GM10847 (cell line): ENCODE data around the gene POU2F1.

Experiments
- POLR2A ChIP-seq: IDR thresholded peaks from 2 replicates; pipeline ENCODE4 v1.6.1; 2011; ENCODE audit not compliant: insufficient read length; ENCODE audit errors: extremely low read depth

Gene POU2F1

GRCh38 chr1:167220537-167221125 lies at the start of gene POU2F1:
Gene POU2F1 (plus strand): TSS chr1:167220886. CDS start chr1:167220898, 12 bp downstream.
- no peak for TF ChIP-seq POLR2A

DNA sequence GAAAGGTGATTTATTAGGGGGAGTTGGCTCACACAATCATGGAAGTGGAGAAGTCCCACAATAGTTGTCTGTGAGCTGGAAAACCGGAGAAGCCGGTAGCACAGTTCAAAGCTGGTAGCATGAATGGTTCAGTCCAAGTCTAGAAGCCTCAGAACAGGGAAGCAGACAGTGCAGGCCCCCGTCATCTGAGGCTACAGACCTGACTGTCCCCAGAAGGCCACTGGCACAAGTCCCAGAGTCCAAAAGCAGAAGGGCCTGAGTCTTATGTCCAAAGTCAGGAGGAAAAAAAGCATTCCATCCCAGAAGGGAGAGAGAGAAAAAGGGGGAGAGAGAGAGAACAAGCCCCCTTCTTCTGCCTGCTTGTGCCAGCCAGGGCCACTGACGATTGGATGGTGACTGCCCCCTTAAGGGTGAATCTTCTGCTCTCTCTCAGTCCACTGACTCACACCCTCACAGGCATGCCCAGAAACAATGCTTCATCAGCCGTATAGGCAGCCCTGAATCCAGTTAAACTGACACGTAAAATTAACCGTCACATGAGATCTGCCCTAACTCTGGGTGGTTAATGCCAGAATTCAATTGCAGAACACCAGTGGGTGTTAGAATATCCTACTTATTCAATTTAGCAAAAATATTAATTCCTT lies 49.3 kb upstream of the POU2F1 start:
- TF ChIP-seq POLR2A, result no peak

DNA sequence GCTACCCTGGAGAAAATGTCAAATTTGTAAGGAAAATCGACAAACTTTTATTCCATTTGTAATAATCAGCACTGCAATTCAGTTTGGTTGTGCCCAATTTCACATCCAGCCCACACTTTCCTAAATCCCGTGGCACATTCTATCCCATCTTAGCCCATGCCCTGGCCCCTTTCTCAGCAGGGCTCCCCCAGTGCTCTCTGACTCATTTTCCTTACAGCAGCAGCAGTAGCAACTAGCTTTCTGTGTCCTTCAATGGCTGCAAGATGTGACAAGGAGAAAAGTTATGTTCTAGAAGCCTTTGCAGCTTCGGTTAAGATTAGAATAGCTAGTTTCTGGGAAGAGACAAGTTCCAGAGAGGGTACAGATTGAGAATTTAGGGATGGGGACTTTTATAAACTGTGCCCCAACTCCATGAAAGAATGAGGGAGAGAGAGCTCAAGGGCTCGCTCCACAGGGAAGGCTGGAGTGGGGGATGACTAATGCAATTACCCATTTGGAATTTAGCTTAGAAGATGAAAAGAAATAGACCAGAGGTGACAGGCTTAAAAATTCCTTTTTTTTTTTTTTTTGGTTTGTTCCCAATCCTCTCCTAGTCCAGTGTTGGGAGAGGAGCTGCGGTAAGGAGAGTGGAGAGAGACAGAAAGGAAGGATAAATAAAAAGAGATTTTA lies 47.0 kb upstream of the POU2F1 start:
- TF ChIP-seq POLR2A, result no peak

DNA sequence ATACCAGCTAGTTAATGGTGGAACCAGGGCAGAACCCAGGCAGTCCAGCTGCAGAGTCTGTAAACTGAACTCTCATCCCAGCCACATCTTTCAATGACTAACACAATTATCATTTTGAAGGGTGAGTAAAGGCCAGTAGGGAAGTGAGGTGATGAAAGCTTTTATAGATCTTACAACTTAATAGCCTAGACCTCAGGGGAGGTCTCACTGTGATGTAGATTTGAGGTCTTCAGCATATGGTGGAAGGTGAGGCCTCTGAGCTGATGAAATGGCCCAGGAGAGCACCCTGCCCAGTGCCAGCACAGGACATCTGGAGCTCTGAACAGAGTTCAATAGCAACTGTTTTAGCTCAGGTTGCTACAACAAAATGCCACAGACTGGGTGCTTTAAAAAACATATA lies 44.8 kb upstream of the POU2F1 start:
- no peak for TF ChIP-seq POLR2A

- TF ChIP-seq POLR2A, result no peak
Observed at GRCh38 chr1:167178831-167179230, 41.9 kb upstream of the POU2F1 start.

- TF ChIP-seq POLR2A, result no peak
Observed at GRCh38 chr1:167182571-167183320, 37.9 kb upstream of the POU2F1 start.

- TF ChIP-seq POLR2A, result no peak
Observed at GRCh38 chr1:167184081-167184480, 36.6 kb upstream of the POU2F1 start.

- TF ChIP-seq POLR2A, result no peak
Observed at GRCh38 chr1:167185062-167185461, 35.6 kb upstream of the POU2F1 start.

- TF ChIP-seq POLR2A, result no peak
Observed at GRCh38 chr1:167185974-167186657, 34.6 kb upstream of the POU2F1 start.

- TF ChIP-seq POLR2A, result no peak
Observed at GRCh38 chr1:167186771-167187170, 33.9 kb upstream of the POU2F1 start.

DNA sequence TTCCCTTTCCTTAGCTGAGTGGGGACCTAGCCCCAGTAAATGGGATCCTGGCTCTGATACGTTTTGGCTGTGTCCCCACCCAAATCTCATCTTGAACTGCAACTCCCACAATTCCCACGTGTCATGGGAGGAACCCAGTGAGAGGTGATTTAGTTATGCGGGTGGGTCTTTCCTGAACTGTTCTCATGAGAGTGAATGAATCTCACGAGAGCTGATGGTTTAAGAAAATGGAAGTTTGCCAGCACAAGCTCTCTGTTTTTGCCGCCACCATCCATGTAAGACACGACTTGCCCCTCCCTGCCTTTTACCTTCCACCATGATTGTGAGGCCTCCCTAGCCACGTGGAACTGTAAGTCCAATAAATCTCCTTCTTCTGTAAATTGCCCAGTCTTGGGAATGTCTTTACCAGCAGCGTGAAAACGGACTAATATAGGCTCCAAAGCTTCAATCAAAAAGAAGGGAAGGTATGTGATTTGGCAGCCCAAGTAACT lies 29.9 kb upstream of the POU2F1 start:
- no peak for TF ChIP-seq POLR2A

GRCh38 chr1:167191958-167192357 lies 28.7 kb upstream of the POU2F1 start:
- TF ChIP-seq POLR2A, result no peak

DNA sequence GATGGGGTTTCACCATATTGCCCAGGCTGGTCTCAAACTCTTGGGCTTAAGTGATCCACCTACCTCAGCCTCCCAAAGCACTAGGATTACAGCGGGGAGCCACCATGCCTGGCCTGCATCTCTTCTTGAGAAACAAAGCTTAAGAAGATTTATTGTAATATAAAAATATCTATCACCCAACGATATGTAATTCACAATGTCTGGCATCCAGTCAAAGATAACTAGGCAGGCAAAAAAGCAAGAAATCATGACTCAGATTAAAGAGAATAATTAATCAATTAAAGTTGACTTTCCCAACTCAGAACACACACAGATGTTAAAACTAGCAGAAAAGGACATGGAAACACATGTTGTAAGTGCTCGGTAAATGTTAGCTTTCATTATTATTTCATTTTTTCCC lies 26.5 kb upstream of the POU2F1 start:
- TF ChIP-seq POLR2A, result no peak

DNA sequence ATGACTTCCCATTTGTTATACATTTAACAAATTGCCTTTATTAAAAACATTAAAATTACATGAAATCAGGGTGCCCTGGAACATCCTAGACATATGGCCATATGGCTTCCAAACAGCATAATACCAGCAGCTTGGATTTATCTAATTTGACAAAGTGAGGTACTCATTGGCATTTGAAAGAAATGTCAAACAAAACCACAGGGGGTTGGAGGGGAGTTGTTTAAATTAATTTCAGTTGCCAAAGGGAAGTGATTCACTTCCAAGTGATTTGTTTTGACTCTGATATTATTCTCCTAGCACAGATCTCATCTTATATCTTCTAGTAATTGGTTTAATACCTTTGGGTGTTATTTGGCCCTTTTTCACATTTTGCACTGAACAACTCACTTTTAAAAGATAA lies 24.5 kb upstream of the POU2F1 start:
- TF ChIP-seq POLR2A, result no peak

DNA sequence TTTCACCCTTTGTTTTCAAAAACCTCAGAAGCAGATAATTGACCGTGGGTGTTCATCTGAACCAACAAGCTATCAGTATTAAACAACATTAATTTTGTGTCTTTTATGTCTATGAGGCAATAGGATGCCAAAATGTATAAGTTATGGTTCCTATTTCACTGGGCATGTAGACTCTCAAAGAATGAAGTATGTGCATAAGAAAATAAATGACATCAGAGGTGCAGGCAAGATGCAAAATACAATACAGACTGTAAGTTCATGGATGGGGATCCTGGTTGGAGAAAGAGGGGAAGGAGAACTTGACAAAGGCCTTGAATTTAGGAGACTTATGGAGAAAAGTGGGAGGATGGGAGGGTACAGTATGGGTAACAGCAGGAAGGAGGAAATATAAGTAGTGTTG lies 23.4 kb upstream of the POU2F1 start:
- no peak for TF ChIP-seq POLR2A

DNA sequence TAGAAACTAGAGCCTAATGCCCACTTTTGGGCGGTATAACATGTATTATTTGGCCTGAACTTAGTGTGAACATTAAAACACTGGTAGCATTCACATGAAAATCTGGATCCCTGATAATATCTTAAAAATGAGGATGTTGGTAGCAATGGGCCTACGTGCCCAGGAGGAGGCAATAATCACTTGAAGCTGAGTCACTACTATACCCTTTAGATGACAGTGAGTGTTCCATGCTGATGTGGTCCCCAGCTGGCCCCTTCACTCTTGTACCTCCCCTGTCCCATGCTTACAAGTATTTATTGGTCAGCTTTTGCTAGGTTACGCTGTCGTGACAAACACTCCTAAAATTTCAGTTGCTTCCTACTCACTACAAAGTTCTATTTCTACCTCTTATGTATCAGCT lies 23.0 kb upstream of the POU2F1 start:
- TF ChIP-seq POLR2A, result no peak
